Peyer's patch (tissue), 4 donors: ENCODE data around the gene FTCD.

Experiments
- CTCF ChIP-seq, 6 experiments: fragments of 450-650 bp in 4 of 6; fragments of 200-600 bp in 2 of 6; sonication (generic) in 1 of 6; IDR thresholded peaks; one replicate each; pipeline ENCODE4 v1.5.1; 2017 to 2019; ENCODE audit warnings: antibody characterized with exemption in 6 of 6, mild to moderate bottlenecking in 3 of 6, moderate library complexity in 1 of 6
- POLR2A ChIP-seq, 2 donors: fragments of 450-650 bp; IDR thresholded peaks; one replicate each; pipeline ENCODE4 v1.5.1; 2017; ENCODE audit warnings: antibody characterized with exemption in 2 of 2, mild to moderate bottlenecking in 2 of 2, moderate library complexity in 2 of 2

GRCh38 chr21:46173573-46173972, 18.2 kb upstream of the FTCD start:
- TF ChIP-seq CTCF (IDR thresholded peaks at IDR 0.05) (no peak), POLR2A (IDR thresholded peaks at IDR 0.05) (no peak)
